HepG2 (cell line): ENCODE data around the gene APPBP2.

ENCODE experiments used
- KDM4B ChIP-seq: sonication (generic); formaldehyde crosslinking; IDR thresholded peaks from 2 replicates; pipeline ENCODE4 v1.4.0; 2020; ENCODE audit warnings: missing genetic modification reagents
- SCMH1 ChIP-seq: sonication (generic); formaldehyde crosslinking; IDR thresholded peaks from 2 replicates; pipeline ENCODE4 v1.9.0; 2021; ENCODE audit warnings: missing genetic modification reagents, mild to moderate bottlenecking, borderline replicate concordance
- TAF1 ChIP-seq: sonication (generic); formaldehyde crosslinking; IDR thresholded peaks from 2 replicates; pipeline ENCODE4 v1.4.0; 2020; ENCODE audit warnings: missing genetic modification reagents
- TARDBP ChIP-seq: sonication (generic); formaldehyde crosslinking; IDR thresholded peaks from 2 replicates; pipeline ENCODE4 v1.8.0; 2022; ENCODE audit warnings: mild to moderate bottlenecking, missing genetic modification reagents
- ZFP36 ChIP-seq: fragments of 150-350 bp; IDR thresholded peaks from 2 replicates; pipeline ENCODE4 v1.6.1; 2018; ENCODE audit warnings: borderline replicate concordance, low read length, low read depth; ENCODE audit not compliant: partially characterized antibody
- TF ChIP-seq, protein P1 (sequence below): sonication (generic); formaldehyde crosslinking; IDR thresholded peaks from 2 replicates; pipeline ENCODE4 v1.5.0; 2020; ENCODE audit warnings: mild to moderate bottlenecking, missing genetic modification reagents, moderate library complexity

DNA sequence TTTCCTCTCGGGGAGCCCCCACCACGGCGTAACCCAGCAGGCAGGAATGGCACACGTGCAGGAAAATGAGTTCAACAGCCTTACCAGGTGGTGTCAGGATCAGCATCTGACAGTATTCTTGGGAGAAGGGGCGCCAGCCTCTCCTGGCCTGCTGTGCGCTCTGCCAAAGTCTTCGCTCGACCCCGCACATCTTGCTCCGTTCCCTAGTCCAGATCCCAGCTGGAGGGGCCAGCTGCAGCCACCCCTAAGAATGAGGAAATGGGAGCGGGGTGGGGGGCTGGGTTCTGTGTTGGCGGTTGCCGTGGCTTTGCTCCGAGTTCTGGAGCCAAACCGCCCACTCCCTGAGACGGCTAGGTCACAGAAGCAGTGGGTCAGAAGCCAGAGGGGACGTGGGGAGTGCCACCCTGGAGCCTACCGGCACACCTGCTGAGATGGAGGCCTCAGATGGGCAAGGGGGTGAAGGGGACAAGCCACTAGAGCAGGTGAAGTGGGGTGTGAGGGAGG lies 103.8 kb downstream of the APPBP2 start, which contains the start of gene CHCT1:
- no peak for TF ChIP-seq TAF1 (CRISPR knock-in tag)
- TF ChIP-seq SCMH1 (CRISPR knock-in tag): no peak
- TF ChIP-seq, protein P1, sequence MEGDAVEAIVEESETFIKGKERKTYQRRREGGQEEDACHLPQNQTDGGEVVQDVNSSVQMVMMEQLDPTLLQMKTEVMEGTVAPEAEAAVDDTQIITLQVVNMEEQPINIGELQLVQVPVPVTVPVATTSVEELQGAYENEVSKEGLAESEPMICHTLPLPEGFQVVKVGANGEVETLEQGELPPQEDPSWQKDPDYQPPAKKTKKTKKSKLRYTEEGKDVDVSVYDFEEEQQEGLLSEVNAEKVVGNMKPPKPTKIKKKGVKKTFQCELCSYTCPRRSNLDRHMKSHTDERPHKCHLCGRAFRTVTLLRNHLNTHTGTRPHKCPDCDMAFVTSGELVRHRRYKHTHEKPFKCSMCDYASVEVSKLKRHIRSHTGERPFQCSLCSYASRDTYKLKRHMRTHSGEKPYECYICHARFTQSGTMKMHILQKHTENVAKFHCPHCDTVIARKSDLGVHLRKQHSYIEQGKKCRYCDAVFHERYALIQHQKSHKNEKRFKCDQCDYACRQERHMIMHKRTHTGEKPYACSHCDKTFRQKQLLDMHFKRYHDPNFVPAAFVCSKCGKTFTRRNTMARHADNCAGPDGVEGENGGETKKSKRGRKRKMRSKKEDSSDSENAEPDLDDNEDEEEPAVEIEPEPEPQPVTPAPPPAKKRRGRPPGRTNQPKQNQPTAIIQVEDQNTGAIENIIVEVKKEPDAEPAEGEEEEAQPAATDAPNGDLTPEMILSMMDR (CRISPR knock-in tag): no peak; the same call in 1 of the 2 replicates
- no peak for TF ChIP-seq KDM4B (CRISPR knock-in tag)
- no peak for TF ChIP-seq ZFP36
- no peak for TF ChIP-seq TARDBP (CRISPR knock-in tag)
